Femur (tissue), 1 donor: ENCODE data around the gene E2F2.

Source experiments
- DNase-seq: peaks from one replicate; pipeline ENCODE4 v3.0.0-alpha.2; 2017

Gene E2F2

DNA sequence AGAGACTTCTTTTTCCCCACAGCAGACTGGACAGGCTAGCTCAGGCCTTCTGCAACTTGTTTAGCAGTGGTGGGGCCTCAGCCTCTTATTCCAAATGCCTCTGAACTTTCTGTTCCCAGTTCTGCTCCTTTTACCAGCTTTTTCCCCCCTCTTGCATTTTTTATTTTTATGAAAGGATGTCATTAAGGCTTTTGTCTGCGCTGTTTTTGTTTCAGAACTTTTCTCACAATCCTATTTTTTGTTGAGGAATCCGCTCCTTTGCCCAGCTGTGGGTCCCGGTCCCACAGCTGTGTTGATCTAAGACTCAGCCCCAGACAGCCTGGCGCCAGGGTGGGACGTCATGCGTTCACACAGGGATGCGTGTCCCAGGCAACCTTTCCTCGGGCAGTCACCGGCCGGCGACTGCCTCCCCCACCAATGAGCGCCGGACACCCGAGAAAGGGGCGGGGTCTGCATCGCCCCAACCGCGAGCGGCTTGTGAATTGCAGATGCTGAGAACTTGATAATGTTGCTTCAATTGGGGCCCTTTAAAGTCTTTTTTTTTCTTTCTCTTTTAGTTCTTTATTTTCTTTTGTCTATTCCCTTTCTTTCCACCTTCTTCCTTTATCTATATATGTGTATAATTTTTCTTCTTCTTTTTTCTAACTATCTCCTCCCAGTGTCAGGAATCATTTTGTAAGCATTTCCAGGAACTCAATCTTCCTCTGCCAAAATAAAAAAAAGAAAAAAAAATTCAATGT lies 31.3 kb upstream of the E2F2 start:
- peak; percentile 98 for DNase-seq

GRCh38 chr1:23561813-23562100 lies 30.7 kb upstream of the E2F2 start:
- no peak for DNase-seq

DNA sequence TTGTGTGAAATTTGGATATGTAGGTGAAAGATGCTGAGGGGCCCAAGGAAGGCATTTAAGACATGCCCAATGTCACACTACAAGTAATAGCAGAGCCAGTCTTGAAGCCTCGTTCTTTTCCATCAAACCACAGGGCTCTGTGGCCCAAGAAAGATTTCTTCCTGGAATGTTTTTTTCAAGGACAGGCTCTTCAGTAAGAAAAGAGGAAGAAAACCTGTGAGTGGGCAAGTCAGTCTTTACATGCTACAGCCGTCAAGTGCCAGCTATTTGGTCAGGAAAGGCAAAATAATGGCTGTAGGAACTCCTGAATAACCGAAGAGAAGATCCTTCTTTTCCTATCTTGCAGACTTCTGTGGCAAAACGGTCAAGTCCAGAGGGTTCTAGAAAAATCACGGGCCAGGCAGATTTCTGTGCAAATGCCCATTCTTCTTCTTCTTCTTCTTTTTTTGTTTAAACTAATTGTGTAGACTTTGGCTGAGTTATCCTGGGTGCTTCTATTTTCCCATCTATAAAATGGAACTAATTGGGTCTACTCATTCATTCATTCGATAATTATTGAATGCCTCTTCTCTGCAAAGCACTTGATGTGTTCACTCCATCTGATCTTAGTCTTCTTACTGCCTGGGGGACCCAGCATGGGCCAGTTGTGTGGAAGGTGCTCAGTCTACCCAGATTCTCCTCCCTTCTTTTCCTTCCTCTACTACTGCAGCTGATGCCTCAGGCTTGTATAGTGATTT lies 30.2 kb upstream of the E2F2 start:
- no peak for DNase-seq

DNA sequence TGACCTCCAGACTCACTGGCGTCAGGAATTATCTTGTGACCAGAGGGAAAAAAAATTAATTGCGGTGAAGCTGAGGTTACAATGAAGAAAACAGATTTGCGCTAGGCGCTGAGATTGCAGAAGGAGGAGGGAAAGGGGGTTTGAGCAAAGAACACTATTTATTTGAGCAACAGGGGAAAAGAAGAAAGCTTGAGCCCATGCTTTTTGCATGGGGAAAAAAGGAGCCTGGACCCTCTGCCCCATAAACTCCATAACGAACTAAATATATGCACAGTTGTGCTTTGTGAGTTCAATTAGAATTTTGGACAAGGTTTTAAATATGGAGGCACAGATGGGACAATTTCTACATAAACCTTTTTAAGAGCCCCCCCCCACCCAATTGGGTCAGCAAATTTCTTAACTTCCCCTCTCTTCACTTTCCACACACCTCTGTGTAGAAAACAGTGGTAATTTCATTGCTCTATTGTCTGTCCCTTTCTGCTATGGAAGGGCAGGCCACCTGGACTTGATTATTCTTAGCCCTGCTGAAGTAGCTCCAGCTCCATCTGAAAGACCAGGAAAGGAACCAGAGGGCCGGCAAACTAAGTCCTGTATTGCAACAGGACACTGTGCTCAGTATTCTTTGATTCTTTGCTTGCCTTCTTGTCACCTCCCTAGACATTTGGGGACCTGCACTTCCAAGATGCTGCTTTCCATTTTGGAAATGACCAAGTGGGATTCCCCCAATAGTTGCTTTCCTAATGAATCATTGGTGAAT lies 29.1 kb upstream of the E2F2 start:
- DNase-seq: no peak

GRCh38 chr1:23559136-23559984 lies 28.3 kb upstream of the E2F2 start, which contains the start of gene ID3:
Gene ID3, minus strand, starts transcription at chr1:23559501. Its CDS starts 75 bp downstream, at chr1:23559426.
- peak; percentile 99 for DNase-seq

GRCh38 chr1:23558872-23559135 lies 27.8 kb upstream of the E2F2 start:
- DNase-seq: no peak

DNA sequence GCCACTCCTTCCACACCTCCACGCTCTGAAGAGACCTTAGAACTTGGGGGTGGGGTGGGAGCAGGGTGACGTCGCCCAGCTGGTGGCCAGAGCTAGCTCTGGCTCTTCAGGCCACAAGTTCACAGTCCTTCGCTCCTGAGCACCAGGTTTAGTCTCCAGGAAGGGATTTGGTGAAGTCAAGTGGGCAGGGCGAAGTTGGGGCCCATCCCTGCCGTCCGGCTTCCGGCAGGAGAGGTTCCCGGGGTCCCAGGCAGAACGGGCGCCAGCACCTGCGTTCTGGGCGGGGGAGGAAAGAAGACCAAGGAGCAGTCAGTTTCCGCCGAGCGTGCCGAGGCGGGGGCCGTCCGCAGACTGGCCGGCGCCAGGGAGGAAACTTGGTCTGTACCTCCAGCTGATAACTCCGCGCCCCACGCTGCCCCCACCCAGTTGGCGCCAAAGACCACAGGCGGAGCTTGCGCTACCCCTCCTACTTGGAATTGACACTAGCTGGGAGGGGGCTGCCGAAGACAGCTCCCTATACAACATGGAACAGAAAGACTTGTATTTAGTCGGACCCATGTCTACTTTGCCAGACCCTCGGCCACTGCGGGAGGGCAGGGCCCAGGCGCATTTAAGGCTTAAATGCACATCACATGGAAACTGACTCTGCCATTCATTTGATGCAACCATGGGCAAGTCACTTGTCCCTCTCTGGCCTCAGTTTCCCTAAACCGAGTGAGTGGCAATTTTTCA lies 27.3 kb upstream of the E2F2 start:
- peak; percentile 84 for DNase-seq

DNA sequence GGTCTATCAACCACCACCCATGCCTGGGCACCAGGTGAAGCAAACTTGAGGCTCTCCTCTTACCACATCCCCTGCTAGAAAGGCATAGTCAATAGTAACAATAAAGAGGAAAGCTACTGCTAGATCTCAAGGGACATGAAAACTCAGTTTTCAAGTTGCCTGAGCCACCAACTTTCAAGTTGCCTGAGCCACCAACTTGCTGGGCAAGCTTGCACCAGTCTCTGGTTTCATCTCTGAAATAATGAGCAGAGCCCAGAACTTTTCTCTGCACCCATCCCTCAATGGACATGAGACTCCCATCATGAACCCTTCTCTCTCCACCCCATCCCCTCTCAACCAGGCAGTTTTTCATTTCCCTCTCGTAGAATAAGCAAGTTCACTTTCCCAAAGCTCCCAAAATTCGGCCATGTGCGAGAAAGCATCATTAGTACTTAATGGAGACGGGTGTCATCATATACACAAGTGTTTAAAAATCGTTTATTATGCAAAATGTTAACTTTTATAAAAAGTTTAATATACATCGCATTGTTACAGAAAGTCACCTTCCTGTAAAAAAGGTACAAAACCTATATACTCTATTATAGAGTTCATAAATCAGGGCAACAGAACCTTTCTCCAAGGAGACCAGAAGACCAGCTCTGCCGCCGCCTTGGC lies 26.6 kb upstream of the E2F2 start:
- DNase-seq: no peak

DNA sequence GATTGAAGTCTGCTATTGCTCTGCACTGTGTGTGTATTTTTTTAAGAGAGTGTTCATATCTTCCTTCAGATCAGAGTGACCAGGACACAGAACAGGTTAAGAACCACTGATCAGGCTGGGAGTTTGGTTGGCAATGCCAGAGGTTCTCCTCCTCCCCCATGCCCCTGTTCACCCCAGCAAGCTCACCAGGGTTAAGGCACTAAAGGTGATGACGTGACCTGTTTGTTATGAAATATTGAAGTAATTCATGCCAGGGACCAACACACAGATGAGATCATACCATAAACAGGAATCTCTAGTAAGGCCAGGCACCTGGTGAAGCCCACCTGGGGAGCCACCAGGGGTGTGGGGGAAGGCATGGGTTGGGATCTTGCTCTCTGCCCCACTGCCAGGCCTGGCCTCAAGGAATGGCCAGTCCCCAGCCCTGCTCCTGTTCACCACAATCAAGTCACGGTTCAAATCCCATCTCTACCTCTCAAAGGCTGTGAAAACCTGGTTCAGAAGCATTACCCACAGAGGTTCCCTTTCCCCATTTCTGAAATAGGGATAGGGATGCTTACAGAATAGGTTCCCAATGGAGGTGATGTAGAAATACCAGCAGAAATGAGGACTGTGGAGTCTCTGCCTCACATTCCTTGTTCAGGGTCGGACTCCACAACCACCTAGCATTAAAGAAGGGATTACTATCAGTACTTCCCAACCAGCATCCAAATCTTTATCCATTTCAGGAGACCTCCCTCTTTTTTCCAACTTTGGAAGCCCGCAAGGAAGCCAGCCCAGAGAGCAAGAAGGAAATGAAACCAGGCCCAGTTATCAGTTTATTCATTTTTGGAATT lies 25.8 kb upstream of the E2F2 start:
- DNase-seq: no peak

GRCh38 chr1:23555986-23556634 lies 25.1 kb upstream of the E2F2 start:
- no peak for DNase-seq

DNA sequence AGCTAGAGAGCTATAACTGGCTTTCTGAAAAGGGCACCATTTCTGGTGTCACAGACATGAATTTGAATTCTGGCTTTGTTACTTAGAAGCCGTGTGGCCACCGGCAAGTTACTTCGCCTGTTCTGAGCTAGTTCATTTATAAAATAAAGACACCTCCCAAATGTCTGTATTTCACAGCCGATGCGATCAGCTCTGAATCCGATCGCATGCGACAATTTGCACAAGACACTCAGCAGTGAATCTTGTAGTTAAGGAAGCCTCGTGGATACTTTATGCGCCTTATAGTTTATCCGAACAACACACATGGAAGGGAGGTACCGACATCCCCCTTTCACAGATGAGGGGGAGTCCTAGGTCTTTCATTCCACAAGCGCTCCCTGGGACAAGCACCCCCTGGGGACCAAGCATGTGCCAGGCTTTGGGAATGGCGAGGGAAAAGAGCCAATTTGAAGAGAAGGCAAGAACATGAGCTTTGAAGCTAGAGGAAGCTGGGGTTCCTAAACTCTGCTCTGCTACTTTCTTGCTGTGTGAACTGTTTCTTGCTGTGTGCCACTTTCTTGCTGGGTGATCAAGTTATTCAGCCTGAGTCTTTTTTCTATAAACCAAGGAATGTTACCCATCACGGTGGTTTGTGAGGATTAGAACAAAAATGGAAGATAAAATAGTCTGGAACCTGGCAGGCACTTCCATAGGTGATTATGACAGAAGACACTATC lies 24.4 kb upstream of the E2F2 start:
- DNase-seq: no peak

DNA sequence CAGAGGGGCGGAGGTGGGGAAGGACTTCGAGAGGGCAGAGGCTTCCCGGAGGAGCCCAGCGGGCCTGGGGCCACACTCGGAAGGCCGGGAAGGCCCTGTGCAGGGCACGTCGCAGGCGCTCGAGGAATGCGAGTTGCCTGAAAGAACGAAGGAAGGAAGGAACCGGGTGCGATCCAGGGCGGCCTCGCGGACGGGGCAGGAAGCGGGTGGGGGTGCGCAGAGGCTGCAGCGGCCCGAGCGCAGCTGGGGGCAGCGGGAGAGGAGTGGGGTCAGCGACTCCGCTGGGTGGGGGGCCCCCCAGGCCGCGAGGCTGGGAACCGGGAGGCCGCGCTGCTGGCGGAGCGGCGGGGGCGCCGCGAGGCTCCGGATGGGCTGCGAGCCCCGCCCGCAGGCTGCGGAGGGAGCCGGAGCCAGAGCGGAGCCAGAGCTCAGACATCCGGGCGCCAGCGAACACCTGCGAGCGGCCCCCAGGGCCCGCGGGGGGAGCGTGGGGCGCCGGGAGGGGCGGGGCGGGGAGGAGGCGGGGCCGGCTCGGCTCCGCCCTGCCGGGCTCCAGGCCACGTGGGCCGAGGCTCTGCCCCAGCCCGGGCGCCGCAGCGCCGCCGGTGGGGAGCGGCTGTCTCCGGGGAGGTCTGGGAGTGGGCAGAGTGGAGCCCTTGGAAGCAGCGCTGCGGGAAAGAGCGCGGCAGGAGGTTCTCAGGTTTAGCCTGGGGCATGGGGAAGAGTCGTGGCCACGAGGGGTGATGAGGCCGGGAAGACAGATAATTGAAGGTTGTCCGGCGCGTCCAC lies 23.6 kb upstream of the E2F2 start:
- DNase-seq: peak; percentile 92

- peak; percentile 57 for DNase-seq
Measured at GRCh38 chr1:23554127-23554480, 23.1 kb upstream of the E2F2 start.

DNA sequence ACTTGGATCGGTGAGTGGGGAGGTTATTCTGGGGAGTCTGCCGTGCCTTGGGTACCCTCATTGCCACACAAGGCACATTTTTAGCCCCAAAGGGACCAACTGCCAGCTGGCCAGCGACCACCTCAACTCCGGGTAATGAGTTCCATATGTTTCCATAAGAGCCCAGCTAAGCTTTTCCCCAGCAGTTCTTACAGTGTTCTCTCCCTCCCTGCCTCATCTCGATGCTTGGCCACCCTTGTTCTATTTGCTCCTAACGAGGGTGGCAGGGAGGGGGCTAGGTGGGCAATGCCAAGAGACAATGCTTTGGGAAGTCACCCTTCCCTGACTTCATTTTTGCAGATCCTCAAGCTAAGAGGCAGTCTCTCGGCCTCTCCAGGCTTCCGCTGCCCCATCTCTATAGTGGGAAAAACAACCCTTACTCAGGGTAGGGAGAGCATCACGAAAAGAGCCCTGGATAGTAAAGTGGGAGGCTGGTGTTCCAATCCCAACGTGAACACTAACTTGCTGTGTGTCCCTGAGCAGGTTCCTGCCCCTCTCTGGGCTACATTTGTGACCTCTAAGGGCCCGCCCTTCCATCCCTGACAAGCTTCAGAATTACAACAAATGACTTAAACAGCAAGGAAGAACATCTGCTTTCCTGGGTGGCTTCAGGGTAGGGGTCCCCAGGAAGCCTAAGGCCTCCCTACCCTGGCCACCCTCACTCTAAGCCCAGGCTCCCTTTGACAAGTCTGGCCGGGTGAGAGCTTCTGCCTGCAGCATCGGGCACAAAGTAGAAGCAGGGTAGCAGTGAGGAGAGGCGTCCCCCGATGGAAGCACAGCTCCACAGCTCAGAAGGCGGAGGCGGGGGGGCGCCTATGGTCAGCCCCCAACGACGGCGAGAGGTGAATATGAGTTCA lies 22.4 kb upstream of the E2F2 start:
- peak; percentile 72 for DNase-seq

GRCh38 chr1:23551849-23552248 lies 20.8 kb upstream of the E2F2 start:
- no peak for DNase-seq

GRCh38 chr1:23548704-23549143 lies 17.7 kb upstream of the E2F2 start:
- DNase-seq: peak; percentile 50

GRCh38 chr1:23546897-23547584 lies 16.0 kb upstream of the E2F2 start:
- no peak for DNase-seq
